K562 (cell line): ENCODE data around the gene SNAPC3. TPM values are rescaled to one million over a fixed set of nuclear protein-coding genes. Genes with fewer than 3 reads are reported as not detected.

ENCODE experiments used
- ATAC-seq: fragments of 200-7000 bp; cut with Tn5 transposase; 3 replicates; pipeline ENCODE4 v1.9.1; 2020; ENCODE audit warnings: moderate library complexity
- BruUV-seq: library from RNA; stranded (reverse); fragments of 400-500 nt; replicated peaks from 2 replicates; lab custom pipeline; 2021; lab: Mats Ljungman, UMichigan
- CTCF ChIA-PET: fragments of 300-600 bp; formaldehyde crosslinking; extraction: SDS; loops from one replicate; lab custom pipeline; 2021; ENCODE audit warnings: low intra/inter-chr PET ratio; lab: Yijun Ruan, JAX
- POLR2A ChIA-PET: fragments of 300-600, 350-650 bp; sonication (Branson Sonifier 250); formaldehyde crosslinking; extraction: SDS; loops from one replicate; lab custom pipeline; 2021; ENCODE audit warnings: antibody characterized with exemption, inconsistent platforms; lab: Yijun Ruan, JAX
- DNase-seq, 4 experiments: peaks; one replicate each; pipeline versions ENCODE4 v3.0.0 to v3.0.0-alpha.2; 2011 to 2018; ENCODE audit warnings: low spot score in 3 of 4, mixed read lengths in 3 of 4; ENCODE audit errors: extremely low read depth in 1 of 4
- FAIRE-seq: peaks from 2 replicates; lab custom pipeline; 2011; peaks lifted over from hg19 to GRCh38; lab: Jason Lieb, UNC
- H2AFZ ChIP-seq: 2 replicates; pipeline ENCODE4 v1.6.0; 2011; ENCODE audit warnings: low read depth, low read length, control low read depth, inconsistent platforms
- H3K27ac ChIP-seq: fragments of 200-600 bp; 3 replicates; pipeline ENCODE4 v1.8.0; 2011; ENCODE audit warnings: low read depth, mild to moderate bottlenecking, control low read depth, inconsistent platforms, low read length, moderate library complexity, mixed read lengths; ENCODE audit errors: extremely low read depth
- H3K27me3 ChIP-seq, 2 experiments: fragments of 300-600 bp in 1 of 2; 2 replicates in 1 of 2; 3 replicates in 1 of 2; pipeline versions ENCODE4 v1.6.0 to v1.8.0; 2011; ENCODE audit warnings: inconsistent platforms in 2 of 2, low read length in 2 of 2, mild to moderate bottlenecking in 1 of 2, mixed read lengths in 1 of 2, moderate library complexity in 1 of 2; ENCODE audit not compliant: control insufficient read depth in 2 of 2, insufficient read depth in 2 of 2
- H3K36me3 ChIP-seq: fragments of 300-600 bp; 3 replicates; pipeline ENCODE4 v1.8.0; 2011; ENCODE audit warnings: mild to moderate bottlenecking, low read length, inconsistent platforms; ENCODE audit not compliant: control insufficient read depth, insufficient read depth
- H3K4me1 ChIP-seq, 2 experiments: fragments of 200-600 bp in 1 of 2; replicated peaks in 1 of 2; 2 replicates in 1 of 2; 3 replicates in 1 of 2; pipeline versions ENCODE4 v1.5.1 to v1.8.0; 2011; ENCODE audit warnings: inconsistent platforms in 2 of 2, low read length in 2 of 2, mild to moderate bottlenecking in 1 of 2, mixed read lengths in 1 of 2, moderate library complexity in 1 of 2; ENCODE audit not compliant: control insufficient read depth in 2 of 2, insufficient read depth in 2 of 2
- H3K4me2 ChIP-seq: 2 replicates; pipeline ENCODE4 v1.6.1; 2011; ENCODE audit warnings: low read length, control low read depth, inconsistent platforms, mixed read lengths; ENCODE audit not compliant: insufficient read depth
- H3K4me3 ChIP-seq: fragments of 200-600 bp; sonication (generic), shearing (Covaris generic); 2 replicates; pipeline ENCODE4 v1.5.1; 2016; ENCODE audit warnings: control low read depth, inconsistent platforms
- H3K79me2 ChIP-seq: fragments of 200-600 bp; 3 replicates; pipeline ENCODE4 v1.8.0; 2011; ENCODE audit warnings: low read length, inconsistent platforms; ENCODE audit not compliant: control insufficient read depth, insufficient read depth
- H3K9ac ChIP-seq, 2 experiments: 2 replicates each; pipeline versions ENCODE4 v1.6.0 to v1.6.1; 2011; ENCODE audit warnings: low read depth in 2 of 2, low read length in 2 of 2, control low read depth in 1 of 2, inconsistent platforms in 1 of 2, mild to moderate bottlenecking in 1 of 2, mixed read lengths in 1 of 2; ENCODE audit not compliant: insufficient read depth in 1 of 2
- H3K9me1 ChIP-seq: one replicate; pipeline ENCODE4 v1.6.0; 2011; ENCODE audit warnings: inconsistent platforms, mild to moderate bottlenecking, low read length, moderate library complexity; ENCODE audit not compliant: control insufficient read depth, insufficient read depth
- H3K9me3 ChIP-seq: replicated peaks from 2 replicates; pipeline ENCODE4 v1.5.1; 2011; ENCODE audit warnings: low read depth, low read length, inconsistent platforms; ENCODE audit not compliant: control insufficient read depth, insufficient read depth
- H4K20me1 ChIP-seq: replicated peaks from 2 replicates; pipeline ENCODE4 v1.6.1; 2011; ENCODE audit warnings: low read length, inconsistent platforms, mixed read lengths; ENCODE audit not compliant: control insufficient read depth, insufficient read depth
- EP300 ChIP-seq: IDR thresholded peaks from 2 replicates; pipeline ENCODE4 v1.6.1; 2012; ENCODE audit warnings: low read length, improper control_type of control experiment
- ETV5 ChIP-seq: sonication (generic); formaldehyde crosslinking; IDR thresholded peaks from 2 replicates; pipeline ENCODE4 v1.4.0; 2020; ENCODE audit warnings: low read depth, mild to moderate bottlenecking, missing genetic modification reagents
- NBN ChIP-seq: fragments of 450-650 bp; IDR thresholded peaks from 2 replicates; pipeline ENCODE4 v1.6.1; 2016; ENCODE audit warnings: low read depth, mild to moderate bottlenecking
- RBM17 ChIP-seq: fragments of 200-400 bp; formaldehyde crosslinking; IDR thresholded peaks from 2 replicates; pipeline ENCODE4 v1.6.1; 2017; ENCODE audit warnings: low read depth, mild to moderate bottlenecking, low read length, borderline replicate concordance
- TOE1 ChIP-seq, 2 experiments: fragments of 450-650 bp in 1 of 2; sonication (generic) in 1 of 2; formaldehyde crosslinking in 1 of 2; IDR thresholded peaks; 2 replicates each; pipeline versions ENCODE4 v1.7.1 to v1.8.0; 2016 to 2022; ENCODE audit warnings: borderline replicate concordance in 2 of 2, mild to moderate bottlenecking in 2 of 2, antibody characterized with exemption in 1 of 2, inconsistent platforms in 1 of 2, low read depth in 1 of 2, missing genetic modification reagents in 1 of 2, moderate library complexity in 1 of 2
- ZC3H11A ChIP-seq: IDR thresholded peaks from 2 replicates; pipeline ENCODE4 v1.6.1; 2012; ENCODE audit warnings: low read depth, low read length, improper control_type of control experiment
- WGBS: fragments of 100-300 bp; shearing (Covaris generic); methylation state at CpG from one replicate; pipeline ENCODE4 v1.1.6; 2016; ENCODE audit warnings: low coverage, mixed read lengths; ENCODE audit not compliant: insufficient coverage; ENCODE audit errors: missing lambda C conversion rate; 5-methylcytosine and 5-hydroxymethylcytosine counted together
- in situ Hi-C: fragments of 300-500 bp; cut with MboI; formaldehyde crosslinking; loops from 4 replicates; pipeline ENCODE4 v1.15.0; 2018; ENCODE audit warnings: inconsistent platforms, mixed read lengths
- intact Hi-C: fragments of 100-400 bp; cut with micrococcal nuclease; formaldehyde crosslinking; loops from 2 replicates; pipeline ENCODE4 v1.14.2; 2022
- polyA plus RNA-seq, 8 experiments: library from polyadenylated mRNA; depleted of rRNA in 4 of 8; stranded (reverse) in 5 of 8; unstranded in 3 of 8; fragments of >200 nt; fragmentation: Nextera tagmentation in 2 of 8; fragmentation: Illumina TruSeq in 1 of 8; extraction: Ambion mirVana in 2 of 8; extraction: Trizol in 1 of 8; gene quantifications; 2 replicates each; pipeline versions ENCODE4 v1.2.1 to v1.2.3, GENCODE V29; 2011 to 2014; ENCODE audit warnings: inconsistent platforms in 1 of 8, missing spikeins in 1 of 8
- total RNA-seq, 7 experiments: library from RNA; depleted of rRNA in 6 of 7; stranded (reverse); fragments of >200 nt in 6 of 7; fragmentation: Illumina TruSeq in 2 of 7; extraction: Trizol in 2 of 7; gene quantifications; 2 replicates each; pipeline versions ENCODE4 v1.2.1 to v1.2.3, GENCODE V29; 2011 to 2021; ENCODE audit warnings: low replicate concordance in 1 of 7
- TF ChIP-seq, protein P1 (sequence below): sonication (generic); formaldehyde crosslinking; IDR thresholded peaks from 2 replicates; pipeline ENCODE4 v1.8.0; 2022; ENCODE audit warnings: mild to moderate bottlenecking, missing genetic modification reagents
- TF ChIP-seq, protein P2 (sequence below): sonication (generic); formaldehyde crosslinking; IDR thresholded peaks from 2 replicates; pipeline ENCODE4 v1.8.0; 2022; ENCODE audit warnings: mild to moderate bottlenecking, missing genetic modification reagents

SNAPC3 gene
- total and polyA plus RNA-seq, 9 of the 15 experiments (the other 6 are each of a cell fraction or from before 2014, with no cell fraction given): 2.3 to 38.9 (median 19.8) TPM

DNA sequence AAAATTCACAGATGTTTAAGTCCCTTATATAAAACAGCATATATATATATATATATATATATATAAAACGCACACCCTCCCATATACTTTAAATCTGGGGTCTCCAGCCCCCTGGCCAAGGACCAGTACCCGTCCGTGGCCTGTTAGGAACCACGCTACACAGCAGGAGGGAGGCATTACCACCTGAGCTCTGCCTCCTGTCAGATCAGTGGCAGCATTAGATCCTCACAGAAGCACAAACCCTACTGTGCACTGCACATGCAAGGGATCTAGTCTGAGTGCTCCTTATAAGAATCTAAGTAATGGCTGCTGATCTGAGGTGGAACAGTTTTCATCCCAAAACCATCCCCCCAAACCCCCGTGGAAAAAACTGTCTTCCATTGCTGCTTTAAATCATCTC is 79.1 kb downstream of the SNAPC3 start (continued):
- TF ChIP-seq ZC3H11A (no peak), RBM17 (no peak), EP300 (no peak), ETV5 (CRISPR knock-in tag) (no peak)
- TF ChIP-seq, protein P1, sequence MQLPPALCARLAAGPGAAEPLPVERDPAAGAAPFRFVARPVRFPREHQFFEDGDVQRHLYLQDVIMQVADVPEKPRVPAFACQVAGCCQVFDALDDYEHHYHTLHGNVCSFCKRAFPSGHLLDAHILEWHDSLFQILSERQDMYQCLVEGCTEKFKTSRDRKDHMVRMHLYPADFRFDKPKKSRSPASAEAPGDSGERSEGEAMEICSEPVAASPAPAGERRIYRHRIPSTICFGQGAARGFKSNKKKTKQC: no peak
- TF ChIP-seq, protein P2, sequence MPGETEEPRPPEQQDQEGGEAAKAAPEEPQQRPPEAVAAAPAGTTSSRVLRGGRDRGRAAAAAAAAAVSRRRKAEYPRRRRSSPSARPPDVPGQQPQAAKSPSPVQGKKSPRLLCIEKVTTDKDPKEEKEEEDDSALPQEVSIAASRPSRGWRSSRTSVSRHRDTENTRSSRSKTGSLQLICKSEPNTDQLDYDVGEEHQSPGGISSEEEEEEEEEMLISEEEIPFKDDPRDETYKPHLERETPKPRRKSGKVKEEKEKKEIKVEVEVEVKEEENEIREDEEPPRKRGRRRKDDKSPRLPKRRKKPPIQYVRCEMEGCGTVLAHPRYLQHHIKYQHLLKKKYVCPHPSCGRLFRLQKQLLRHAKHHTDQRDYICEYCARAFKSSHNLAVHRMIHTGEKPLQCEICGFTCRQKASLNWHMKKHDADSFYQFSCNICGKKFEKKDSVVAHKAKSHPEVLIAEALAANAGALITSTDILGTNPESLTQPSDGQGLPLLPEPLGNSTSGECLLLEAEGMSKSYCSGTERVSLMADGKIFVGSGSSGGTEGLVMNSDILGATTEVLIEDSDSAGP: no peak

DNA sequence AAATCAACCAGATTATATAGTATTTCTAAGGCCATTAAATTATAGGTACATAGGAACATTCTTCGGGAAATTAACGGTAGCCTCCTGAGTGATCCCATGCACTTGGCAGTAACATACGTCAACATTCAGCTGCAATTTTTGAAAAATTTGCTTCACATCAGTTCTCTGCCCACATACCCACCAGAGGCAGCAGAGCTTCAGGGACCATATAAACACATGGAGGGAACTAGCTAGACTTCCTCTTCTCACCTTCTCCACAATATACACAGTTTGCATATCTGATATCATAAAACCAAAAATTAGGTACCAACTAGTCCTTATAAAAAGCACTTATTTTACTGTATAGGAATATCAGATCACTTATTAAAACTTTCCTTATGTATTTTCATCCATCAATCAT is 83.2 kb downstream of the SNAPC3 start:
- H2AFZ ChIP-seq: no peak overlapping the region
- H3K4me3 ChIP-seq: no peak overlapping the region
- H3K36me3 ChIP-seq: peaks cover 73% of the 10 kb centered on the region
- H4K20me1 ChIP-seq: no peaks in the 10 kb centered on the region
- no peaks in the 10 kb centered on the region for H3K27me3 ChIP-seq
- DNase-seq (no peak), ATAC-seq (no peak), FAIRE-seq (no peak)
- H3K9ac ChIP-seq: no peak overlapping the region
- peaks cover 79% of the 10 kb centered on the region for H3K79me2 ChIP-seq
- TF ChIP-seq TOE1 (IDR thresholded peaks at IDR 0.05; ENCODE audit: borderline replicate concordance) (no peak), TOE1 (CRISPR knock-in tag; IDR thresholded peaks at IDR 0.05; ENCODE audit: borderline replicate concordance, low read depth) (no peak), NBN (no peak)
- CTCF ChIA-PET: no interaction called here
- H3K4me2 ChIP-seq: no peak overlapping the region
- 97% methylated on average over 3 of the region's 3 CpGs for WGBS
- no TSS peak for BruUV-seq
- no peak overlapping the region for H3K27ac ChIP-seq
- in situ Hi-C loops (no loop called here), intact Hi-C loops (no loop called here)
- no peaks in the 10 kb centered on the region for H3K9me3 ChIP-seq
- POLR2A ChIA-PET: no interaction called here
- H3K9me1 ChIP-seq: no peaks in the 10 kb centered on the region
- H3K4me1 ChIP-seq: peaks cover 3% of the 10 kb centered on the region in 2 experiments; a peak in 2 of 5 replicates
